DND-41 (cell line): ENCODE measurements around the gene TTLL10.

ENCODE experiments used
- ATAC-seq: fragments of 200-7000 bp; cut with Tn5 transposase; 3 replicates; pipeline ENCODE4 v1.9.1; 2021; ENCODE audit warnings: low read depth; ENCODE audit not compliant: insufficient read depth
- DNase-seq: peaks from one replicate; pipeline ENCODE4 v3.0.0-alpha.2; 2020
- H2AFZ ChIP-seq: 2 replicates; pipeline ENCODE4 v1.6.0; 2012; ENCODE audit warnings: low read depth, low read length
- H3K27ac ChIP-seq: 2 replicates; pipeline ENCODE4 v1.5.1; 2012; ENCODE audit warnings: low read length, inconsistent platforms
- H3K27me3 ChIP-seq: fragments of 200-600 bp; sonication (generic); 2 replicates; pipeline ENCODE4 v1.6.0; 2012; ENCODE audit warnings: low read length, mild to moderate bottlenecking, inconsistent platforms; ENCODE audit not compliant: insufficient read depth, poor library complexity
- H3K36me3 ChIP-seq: 2 replicates; pipeline ENCODE4 v1.5.1; 2012; ENCODE audit warnings: low read length, inconsistent platforms; ENCODE audit not compliant: insufficient read depth
- H3K4me1 ChIP-seq: 2 replicates; pipeline ENCODE4 v1.5.1; 2012; ENCODE audit warnings: mild to moderate bottlenecking, low read length; ENCODE audit not compliant: insufficient read depth
- H3K4me2 ChIP-seq: 2 replicates; pipeline ENCODE4 v1.6.0; 2012; ENCODE audit warnings: mild to moderate bottlenecking, moderate library complexity, low read length, inconsistent platforms; ENCODE audit not compliant: insufficient read depth
- H3K4me3 ChIP-seq, 2 experiments: fragments of 200-600 bp in 1 of 2; shearing (Covaris generic) in 1 of 2; 2 replicates each; pipeline ENCODE4 v1.5.1; 2012 to 2016; ENCODE audit warnings: inconsistent platforms in 2 of 2, low read length in 2 of 2, mild to moderate bottlenecking in 2 of 2, low read depth in 1 of 2, moderate library complexity in 1 of 2
- H3K79me2 ChIP-seq: 2 replicates; pipeline ENCODE4 v1.6.0; 2012; ENCODE audit warnings: low read length, inconsistent platforms; ENCODE audit not compliant: insufficient read depth
- H3K9ac ChIP-seq: 2 replicates; pipeline ENCODE4 v1.6.0; 2012; ENCODE audit warnings: low read depth, mild to moderate bottlenecking, inconsistent platforms, low read length, moderate library complexity
- H3K9me3 ChIP-seq: 2 replicates; pipeline ENCODE4 v1.5.1; 2012; ENCODE audit warnings: low read length, moderate library complexity, mild to moderate bottlenecking, inconsistent platforms; ENCODE audit not compliant: insufficient read depth, severe bottlenecking
- H4K20me1 ChIP-seq: 2 replicates; pipeline ENCODE4 v1.6.0; 2012; ENCODE audit warnings: low read length; ENCODE audit not compliant: insufficient read depth
- EZH2 ChIP-seq: IDR thresholded peaks from 3 replicates; pipeline ENCODE4 v1.6.1; 2012; ENCODE audit warnings: borderline replicate concordance, low read depth, mild to moderate bottlenecking, moderate library complexity, low read length, inconsistent platforms; ENCODE audit not compliant: severe bottlenecking
- TF ChIP-seq, protein P1 (sequence below): IDR thresholded peaks from 2 replicates; pipeline ENCODE4 v1.5.1; 2012; ENCODE audit warnings: borderline replicate concordance, low read length, moderate library complexity, mild to moderate bottlenecking; ENCODE audit not compliant: poor library complexity, severe bottlenecking; ENCODE audit errors: extremely low read depth

The TTLL10 gene

GRCh38 chr1:1185101-1185765 is 11.6 kb downstream of the TTLL10 start:
- H3K27ac ChIP-seq: no peak overlapping the region

DNA sequence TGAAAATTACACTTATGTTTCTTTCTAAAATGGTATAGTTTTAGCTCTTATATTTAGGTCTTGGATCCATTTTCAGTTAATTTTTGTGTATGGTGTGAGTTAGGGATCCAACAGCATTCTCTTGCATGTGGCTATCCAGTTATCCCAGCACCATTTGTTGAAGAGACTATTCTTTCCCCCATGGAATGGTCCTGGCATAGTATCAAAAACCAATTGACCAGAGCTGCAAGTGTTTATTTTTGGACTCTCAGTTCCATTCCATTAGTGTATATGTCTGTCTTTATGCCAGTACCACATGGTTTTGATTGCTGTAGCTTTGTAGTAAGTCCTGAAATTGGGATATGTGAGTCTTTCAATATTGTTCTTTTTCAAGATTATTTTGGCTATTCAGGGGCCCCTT is 14.3 kb downstream of the TTLL10 start:
- no peak overlapping the region for H3K4me2 ChIP-seq
- no peaks in the 10 kb centered on the region for H3K27me3 ChIP-seq
- TF ChIP-seq, protein P1, sequence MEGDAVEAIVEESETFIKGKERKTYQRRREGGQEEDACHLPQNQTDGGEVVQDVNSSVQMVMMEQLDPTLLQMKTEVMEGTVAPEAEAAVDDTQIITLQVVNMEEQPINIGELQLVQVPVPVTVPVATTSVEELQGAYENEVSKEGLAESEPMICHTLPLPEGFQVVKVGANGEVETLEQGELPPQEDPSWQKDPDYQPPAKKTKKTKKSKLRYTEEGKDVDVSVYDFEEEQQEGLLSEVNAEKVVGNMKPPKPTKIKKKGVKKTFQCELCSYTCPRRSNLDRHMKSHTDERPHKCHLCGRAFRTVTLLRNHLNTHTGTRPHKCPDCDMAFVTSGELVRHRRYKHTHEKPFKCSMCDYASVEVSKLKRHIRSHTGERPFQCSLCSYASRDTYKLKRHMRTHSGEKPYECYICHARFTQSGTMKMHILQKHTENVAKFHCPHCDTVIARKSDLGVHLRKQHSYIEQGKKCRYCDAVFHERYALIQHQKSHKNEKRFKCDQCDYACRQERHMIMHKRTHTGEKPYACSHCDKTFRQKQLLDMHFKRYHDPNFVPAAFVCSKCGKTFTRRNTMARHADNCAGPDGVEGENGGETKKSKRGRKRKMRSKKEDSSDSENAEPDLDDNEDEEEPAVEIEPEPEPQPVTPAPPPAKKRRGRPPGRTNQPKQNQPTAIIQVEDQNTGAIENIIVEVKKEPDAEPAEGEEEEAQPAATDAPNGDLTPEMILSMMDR: no peak
- TF ChIP-seq EZH2: no peak
- H3K36me3 ChIP-seq: no peaks in the 10 kb centered on the region
- H3K4me1 ChIP-seq: no peaks in the 10 kb centered on the region
- H3K9me3 ChIP-seq: no peaks in the 10 kb centered on the region
- no peak overlapping the region for H3K4me3 ChIP-seq
- no peaks in the 10 kb centered on the region for H3K79me2 ChIP-seq
- no peak for DNase-seq
- ATAC-seq: no peak
- H4K20me1 ChIP-seq: no peaks in the 10 kb centered on the region
- no peak overlapping the region for H3K27ac ChIP-seq
- no peak overlapping the region for H3K9ac ChIP-seq
- H2AFZ ChIP-seq: no peak overlapping the region

More at GRCh38 chr1:1185101-1185765, 11.6 kb downstream of the TTLL10 start:
- Histone ChIP-seq H3K4me1 (no peaks in the 10 kb centered on the region), H3K79me2 (no peaks in the 10 kb centered on the region), H2AFZ (no peak overlapping the region), H3K27me3 (no peaks in the 10 kb centered on the region), H3K9me3 (no peaks in the 10 kb centered on the region), H4K20me1 (no peaks in the 10 kb centered on the region; the same call in 1 of the 2 replicates), H3K4me2 (no peak overlapping the region), H3K4me3 (no peak overlapping the region), H3K9ac (no peak overlapping the region), H3K36me3 (no peaks in the 10 kb centered on the region)
- TF ChIP-seq, protein P1: no peak
- TF ChIP-seq EZH2: no peak
- DNase-seq (no peak), ATAC-seq (no peak)

DNA sequence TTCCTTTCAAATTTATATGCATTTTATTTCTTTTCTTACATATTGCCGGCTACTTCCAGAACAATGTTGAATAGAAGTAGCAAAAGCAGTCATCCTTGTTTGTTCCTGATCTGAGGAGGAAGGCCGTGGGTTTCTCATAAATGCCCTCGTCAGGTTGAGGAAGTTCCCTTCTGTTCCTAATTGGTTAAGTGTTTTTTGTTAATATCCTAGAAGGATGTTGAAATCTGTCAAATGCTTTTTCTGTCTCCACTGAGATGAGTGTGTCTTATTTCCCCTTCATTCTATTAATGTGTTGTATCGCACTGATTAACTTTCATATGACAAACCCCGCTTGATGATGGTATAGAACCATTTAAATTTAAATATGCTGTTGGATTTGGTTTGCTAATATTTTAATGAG is 15.4 kb downstream of the TTLL10 start:
- H3K27ac ChIP-seq: no peak overlapping the region
- H3K27me3 ChIP-seq: no peaks in the 10 kb centered on the region
- no peak overlapping the region for H3K4me3 ChIP-seq
- no peaks in the 10 kb centered on the region for H3K79me2 ChIP-seq
- DNase-seq (no peak), ATAC-seq (no peak)
- H2AFZ ChIP-seq: no peak overlapping the region
- no peaks in the 10 kb centered on the region for H3K4me1 ChIP-seq
- no peak overlapping the region for H3K9ac ChIP-seq
- no peaks in the 10 kb centered on the region for H4K20me1 ChIP-seq
- H3K4me2 ChIP-seq: no peak overlapping the region
- no peak for TF ChIP-seq EZH2
- TF ChIP-seq, protein P1: no peak
- H3K9me3 ChIP-seq: no peaks in the 10 kb centered on the region
- no peaks in the 10 kb centered on the region for H3K36me3 ChIP-seq
